Hepatocyte (in vitro differentiated cells): Measurements from ENCODE around the gene DEFB129.

Experiments
- EZH2 ChIP-seq: fragments of 200-600 bp; sonication (generic); IDR thresholded peaks from 2 replicates; pipeline ENCODE4 v1.6.1; 2016; ENCODE audit warnings: antibody characterized with exemption, mild to moderate bottlenecking, borderline replicate concordance
- TF ChIP-seq, protein P1 (sequence below): fragments of 200-600 bp; sonication (generic); IDR thresholded peaks from 2 replicates; pipeline ENCODE4 v1.5.1; 2016; ENCODE audit warnings: antibody characterized with exemption, mild to moderate bottlenecking; ENCODE audit not compliant: poor library complexity

DNA sequence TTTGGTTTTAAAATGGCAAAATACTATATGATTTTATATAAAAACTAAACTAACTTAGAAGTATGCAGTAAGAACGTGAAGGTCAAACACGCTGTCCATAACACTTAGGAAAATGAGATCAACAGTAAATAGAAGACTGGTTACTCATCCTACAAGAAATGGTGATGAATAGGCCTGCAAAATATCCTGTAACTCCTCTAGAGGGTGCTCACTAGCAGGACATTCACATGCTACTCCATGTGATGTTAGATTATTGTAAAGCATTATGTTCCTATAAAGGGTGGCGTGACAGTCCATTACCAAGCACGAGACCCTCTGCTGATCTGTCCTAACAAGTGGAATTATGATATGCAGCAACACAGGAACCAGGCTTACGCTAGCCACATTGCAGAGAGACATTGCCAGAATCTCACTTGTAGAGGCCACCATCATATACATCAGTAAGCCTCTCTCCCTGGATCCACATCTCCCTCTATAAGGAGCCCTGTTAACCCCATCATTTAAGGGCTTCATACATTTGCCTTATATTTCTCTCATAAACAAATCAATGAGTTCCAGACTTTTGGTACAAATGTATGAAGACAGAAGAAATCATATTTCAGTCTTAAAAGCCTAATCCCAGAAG, 18.0 kb upstream of the DEFB129 start:
- TF ChIP-seq, protein P1, sequence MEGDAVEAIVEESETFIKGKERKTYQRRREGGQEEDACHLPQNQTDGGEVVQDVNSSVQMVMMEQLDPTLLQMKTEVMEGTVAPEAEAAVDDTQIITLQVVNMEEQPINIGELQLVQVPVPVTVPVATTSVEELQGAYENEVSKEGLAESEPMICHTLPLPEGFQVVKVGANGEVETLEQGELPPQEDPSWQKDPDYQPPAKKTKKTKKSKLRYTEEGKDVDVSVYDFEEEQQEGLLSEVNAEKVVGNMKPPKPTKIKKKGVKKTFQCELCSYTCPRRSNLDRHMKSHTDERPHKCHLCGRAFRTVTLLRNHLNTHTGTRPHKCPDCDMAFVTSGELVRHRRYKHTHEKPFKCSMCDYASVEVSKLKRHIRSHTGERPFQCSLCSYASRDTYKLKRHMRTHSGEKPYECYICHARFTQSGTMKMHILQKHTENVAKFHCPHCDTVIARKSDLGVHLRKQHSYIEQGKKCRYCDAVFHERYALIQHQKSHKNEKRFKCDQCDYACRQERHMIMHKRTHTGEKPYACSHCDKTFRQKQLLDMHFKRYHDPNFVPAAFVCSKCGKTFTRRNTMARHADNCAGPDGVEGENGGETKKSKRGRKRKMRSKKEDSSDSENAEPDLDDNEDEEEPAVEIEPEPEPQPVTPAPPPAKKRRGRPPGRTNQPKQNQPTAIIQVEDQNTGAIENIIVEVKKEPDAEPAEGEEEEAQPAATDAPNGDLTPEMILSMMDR = peak; percentile 61
- no peak for TF ChIP-seq EZH2
